ENCODE measurements around the gene DYRK1B.

GRCh38 chr19:39792999-39793546 lies 40.9 kb downstream of the DYRK1B start:
- peak; percentile 96 for TF ChIP-seq CTCF (conservative IDR thresholded peaks at IDR 0.05; ENCODE audit: low read depth, low read length)
- no peak for TF ChIP-seq EZH2 (IDR thresholded peaks at IDR 0.05; ENCODE audit: borderline replicate concordance, low read depth, low read length, poor library complexity, severe bottlenecking)

All from A673 (cell line).